Dermis microvascular lymphatic vessel endothelial cell (primary cell): ENCODE results near the gene NAP1L5. TPM values are rescaled to one million over a fixed set of nuclear protein-coding genes. Genes with fewer than 3 reads are reported as not detected.
A peak's percentile ranks its signal among the peaks of the same experiment; 100 is the strongest.

Experiments
- DNase-seq, 2 donors: peaks; one replicate each; pipeline versions ENCODE4 v3.0.0 to v3.0.0-alpha.2; 2010; ENCODE audit warnings: low read depth in 2 of 2
- total RNA-seq: library from RNA; depleted of rRNA; stranded (reverse); fragments of >200 nt; gene quantifications from 2 replicates; pipeline ENCODE4 v1.2.1, GENCODE V29; 2014

Gene NAP1L5
- total RNA-seq, 1 donor from 2014 or later = 2.4 TPM

- no peak for DNase-seq
These were observed 37.0 kb downstream of the NAP1L5 start for GRCh38 chr4:88660446-88661294.

DNA sequence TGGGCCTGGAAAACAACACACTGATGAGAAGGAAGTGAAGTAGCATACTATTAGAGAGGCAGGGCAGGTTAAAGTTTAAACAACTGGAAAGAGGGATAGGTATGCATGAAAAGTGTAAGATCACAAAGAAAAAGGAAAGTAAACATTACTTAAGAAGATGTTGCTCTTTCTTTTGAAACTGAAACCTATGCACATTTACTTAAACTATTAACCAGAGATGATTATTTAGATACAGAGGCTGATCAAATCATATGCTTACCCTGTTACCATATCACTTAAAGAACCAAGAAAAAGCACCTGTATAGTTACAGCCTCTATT lies 37.8 kb downstream of the NAP1L5 start:
- no peak for DNase-seq

GRCh38 chr4:88659055-88659889 lies 38.4 kb downstream of the NAP1L5 start:
- DNase-seq = peak; percentile 78 to 84

DNA sequence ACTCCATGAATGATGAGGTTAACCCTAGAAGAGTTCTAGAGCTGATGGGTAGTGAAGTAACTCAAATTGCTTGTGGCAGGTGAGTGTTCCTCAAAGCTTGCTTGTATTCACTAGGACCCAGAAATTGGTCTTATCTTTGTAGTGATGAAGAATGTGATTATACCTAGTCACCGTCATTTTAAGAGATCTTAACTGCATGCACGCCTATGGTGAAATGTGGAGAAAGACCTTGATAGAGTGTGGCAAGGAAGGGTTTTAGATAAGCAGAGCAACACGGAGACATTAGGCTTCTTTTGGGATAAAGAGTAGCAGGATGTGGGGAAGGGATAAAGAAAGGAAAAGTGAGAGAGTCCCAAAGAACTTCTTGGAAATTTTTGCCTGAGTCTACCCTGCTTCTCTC lies 42.4 kb downstream of the NAP1L5 start:
- DNase-seq = no peak

DNA sequence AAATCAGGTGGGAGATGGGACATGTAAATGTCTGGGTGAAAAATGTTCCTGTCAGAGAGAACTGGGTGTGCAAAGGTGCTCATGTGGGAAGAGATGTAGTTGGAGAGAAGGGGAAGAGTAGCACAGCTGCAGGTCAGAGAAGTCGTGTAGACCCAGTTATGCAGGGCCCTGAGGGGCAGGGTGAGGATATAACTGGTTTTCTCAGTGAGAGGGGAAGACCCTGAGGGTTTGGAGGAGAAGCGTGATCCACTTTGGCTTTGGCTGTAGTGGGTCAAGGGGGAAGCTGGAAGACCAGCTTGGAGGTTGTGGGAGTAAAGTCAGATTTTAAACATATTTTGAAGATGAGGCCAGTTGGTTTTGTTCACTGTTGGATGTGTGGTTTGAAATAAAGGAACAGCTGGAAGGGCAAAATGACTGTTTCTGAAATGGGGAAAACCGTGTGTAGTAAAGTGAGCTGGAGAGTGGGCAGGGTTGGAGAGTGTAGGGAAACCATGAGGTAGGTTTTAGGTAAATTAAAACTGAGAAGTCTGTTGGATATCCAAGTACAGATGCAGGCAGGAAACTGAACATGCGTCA lies 44.2 kb downstream of the NAP1L5 start:
- DNase-seq = no peak

DNA sequence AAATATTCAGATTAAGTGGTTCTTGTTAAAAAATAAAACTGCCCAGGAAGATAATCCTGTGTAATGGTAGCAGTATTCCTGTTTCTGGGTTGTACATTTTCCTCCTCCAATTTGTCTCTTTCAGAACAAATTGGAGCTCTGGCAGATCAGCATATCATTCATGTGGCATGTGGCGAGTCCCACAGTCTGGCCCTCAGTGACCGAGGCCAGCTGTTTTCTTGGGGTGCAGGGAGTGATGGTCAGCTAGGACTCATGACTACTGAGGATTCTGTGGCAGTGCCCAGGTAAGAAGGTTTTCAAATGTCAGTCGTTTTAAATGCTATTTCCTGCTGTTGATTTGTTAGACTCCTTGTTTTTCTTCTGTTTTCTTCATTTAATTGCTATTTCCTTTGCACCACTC lies 47.9 kb downstream of the NAP1L5 start:
- no peak for DNase-seq

DNA sequence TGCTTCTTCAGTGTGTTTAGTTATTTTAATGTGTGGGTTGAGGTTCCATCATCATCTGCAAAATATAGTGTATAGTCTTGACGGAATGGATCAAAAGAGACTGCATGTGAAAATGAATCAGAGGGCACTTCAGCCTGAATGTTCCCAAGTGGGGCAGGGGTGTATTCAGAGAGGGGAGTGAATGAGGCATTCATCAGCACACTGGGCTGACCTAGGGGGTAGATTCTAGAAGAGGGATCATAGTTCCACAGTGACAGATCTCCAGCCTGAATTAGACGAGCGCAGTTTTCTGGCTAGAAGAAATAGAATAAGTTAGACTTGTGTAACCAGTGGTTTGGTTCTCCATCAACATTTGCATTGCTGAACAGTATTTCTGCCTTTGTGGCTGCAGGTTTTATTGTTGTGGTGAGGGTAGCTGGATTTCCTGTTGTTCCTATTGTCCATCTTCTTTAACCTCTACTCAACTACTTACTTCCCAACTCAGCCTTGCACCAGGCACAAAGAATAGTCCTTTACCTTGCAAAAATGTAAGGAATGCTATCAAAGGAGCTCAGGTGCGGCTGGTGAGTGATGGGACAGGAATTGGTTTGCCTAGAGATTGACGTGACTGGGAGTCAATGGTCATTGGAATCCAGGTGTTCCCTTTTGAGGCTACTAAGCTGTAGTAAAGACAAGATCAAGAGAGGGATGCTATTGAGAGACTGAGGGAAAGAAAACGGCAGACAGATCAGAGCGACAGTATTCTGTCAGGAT lies 50.9 kb downstream of the NAP1L5 start:
- no peak for DNase-seq

- DNase-seq = no peak
These were observed 51.6 kb downstream of the NAP1L5 start for GRCh38 chr4:88645994-88646393.

Other genes with a start within 250 kb of the NAP1L5 start
- 1.4 and 3.4 TPM in 2 replicates for gene HERC5, start 240.7 kb downstream of the NAP1L5 start, total RNA-seq
- 80.8 and 94.1 TPM in 2 replicates for gene PYURF, start 174.1 kb downstream of the NAP1L5 start, total RNA-seq
- gene HERC3, start 105.3 kb downstream of the NAP1L5 start, total RNA-seq = 7.7 and 8.3 TPM in 2 replicates